HFF-Myc (cell line): ENCODE data around the gene RAD21L1.

Experiments used
- DNase-seq: peaks from one replicate; pipeline ENCODE4 v3.0.0-alpha.2; 2011; ENCODE audit warnings: low read depth; ENCODE audit errors: extremely low read depth
- H3K4me3 ChIP-seq: replicated peaks from 2 replicates; pipeline ENCODE4 v1.5.1; 2011; ENCODE audit warnings: low read depth, mild to moderate bottlenecking, control low read depth, low read length
- CTCF ChIP-seq: IDR thresholded peaks from 2 replicates; pipeline ENCODE4 v1.5.1; 2012; ENCODE audit warnings: mild to moderate bottlenecking, low read depth, low read length, control low read depth; ENCODE audit errors: missing control alignments

The RAD21L1 gene

GRCh38 chr20:1255675-1256074 is 29.8 kb downstream of the RAD21L1 start:
- DNase-seq, result no peak
- no peak for TF ChIP-seq CTCF
- H3K4me3 ChIP-seq, result no peak overlapping the region

GRCh38 chr20:1263853-1264252 is 38.0 kb downstream of the RAD21L1 start:
- DNase-seq, result no peak
- no peak for TF ChIP-seq CTCF
- no peak overlapping the region for H3K4me3 ChIP-seq

GRCh38 chr20:1264727-1265126 is 38.9 kb downstream of the RAD21L1 start:
- no peak for DNase-seq
- no peak overlapping the region for H3K4me3 ChIP-seq

GRCh38 chr20:1265226-1265915 is 39.5 kb downstream of the RAD21L1 start:
- H3K4me3 ChIP-seq, result peak overlapping the region; percentile 54
- no peak for TF ChIP-seq CTCF
- no peak for DNase-seq

More at GRCh38 chr20:1264727-1265126, 38.9 kb downstream of the RAD21L1 start:
- no peak for TF ChIP-seq CTCF

- H3K4me3 ChIP-seq, result peak overlapping the region; percentile 54
- DNase-seq, result no peak
- no peak for TF ChIP-seq CTCF
These were observed 40.0 kb downstream of the RAD21L1 start for GRCh38 chr20:1265916-1266166.

GRCh38 chr20:1266167-1266973 is 40.5 kb downstream of the RAD21L1 start, which contains the start of gene SNPH:
TSS of gene SNPH (plus strand) at chr20:1266294. CDS start at chr20:1296240, 29,946 bp downstream.
- TF ChIP-seq CTCF, result no peak
- no peak for DNase-seq
- H3K4me3 ChIP-seq, result peak within 1 kb of the TSS; percentile 54

- DNase-seq, result no peak
- no peak for TF ChIP-seq CTCF
- peak overlapping the region; percentile 54 for H3K4me3 ChIP-seq
These were observed 41.3 kb downstream of the RAD21L1 start for GRCh38 chr20:1267161-1267560.
